HG02870 (cell line): Measurements from ENCODE around the gene RAB39A.
"Not testable (repeated sequence)": the region's sequence is repeated elsewhere in the genome, so short reads cannot be mapped to it uniquely, and the experiment has no call there.

ENCODE experiments used
- ATAC-seq: cut with Tn5 transposase; IDR thresholded peaks from one replicate; pipeline ENCODE4 v1.9.1; 2021; ENCODE audit warnings: mild to moderate bottlenecking, moderate library complexity; ENCODE audit not compliant: unreplicated experiment

The RAB39A gene

GRCh38 chr11:107928046-107928766 is at the start of gene RAB39A:
TSS of gene RAB39A (plus strand) at chr11:107928448. CDS start at chr11:107928569, 121 bp downstream.
- ATAC-seq: peak; percentile 92

- ATAC-seq: not testable (repeated sequence)
Observed at GRCh38 chr11:107881471-107881870, 46.8 kb upstream of the RAB39A start.

GRCh38 chr11:107882095-107882820 is 46.0 kb upstream of the RAB39A start:
- ATAC-seq: no peak

- peak; percentile 85 for ATAC-seq
Observed at GRCh38 chr11:107898270-107898669, 30.0 kb upstream of the RAB39A start.

- ATAC-seq: no peak
Observed at GRCh38 chr11:107908211-107908610, 20.0 kb upstream of the RAB39A start.

GRCh38 chr11:107912415-107912814 is 15.8 kb upstream of the RAB39A start:
- not testable (repeated sequence) for ATAC-seq

- ATAC-seq: no peak
Observed at GRCh38 chr11:107915229-107915628, 13.0 kb upstream of the RAB39A start.

- ATAC-seq: no peak
Observed at GRCh38 chr11:107916671-107917241, 11.5 kb upstream of the RAB39A start.

- ATAC-seq: no peak
Observed at GRCh38 chr11:107921997-107922396, 6.3 kb upstream of the RAB39A start.

- not testable (repeated sequence) for ATAC-seq
Observed at GRCh38 chr11:107923519-107923918, 4.7 kb upstream of the RAB39A start.

GRCh38 chr11:107924306-107924705 is 3.9 kb upstream of the RAB39A start:
- no peak for ATAC-seq

GRCh38 chr11:107927559-107927958 is 689 bp upstream of the RAB39A start:
- no peak for ATAC-seq

- ATAC-seq: no peak
Observed at GRCh38 chr11:107928767-107929507, 689 bp downstream of the RAB39A start.

- ATAC-seq: no peak
Observed at GRCh38 chr11:107929611-107930200, 1.5 kb downstream of the RAB39A start.

GRCh38 chr11:107931206-107931605 is 3.0 kb downstream of the RAB39A start:
- ATAC-seq: no peak

- ATAC-seq: no peak
Observed at GRCh38 chr11:107947904-107948303, 19.7 kb downstream of the RAB39A start.

GRCh38 chr11:107948328-107948727 is 20.1 kb downstream of the RAB39A start:
- ATAC-seq: not testable (repeated sequence)

- no peak for ATAC-seq
Observed at GRCh38 chr11:107951155-107951554, 22.9 kb downstream of the RAB39A start.

- no peak for ATAC-seq
Observed at GRCh38 chr11:107953446-107953845, 25.2 kb downstream of the RAB39A start.

- no peak for ATAC-seq
Observed at GRCh38 chr11:107956543-107956942, 28.3 kb downstream of the RAB39A start.

- ATAC-seq: no peak
Observed at GRCh38 chr11:107957109-107957588, 28.9 kb downstream of the RAB39A start.
